ENCODE measurements around the gene UXT.
"Not testable (repeated sequence)": the region's sequence is repeated elsewhere in the genome, so short reads cannot be mapped to it uniquely, and the experiment has no call there.

UXT gene

DNA sequence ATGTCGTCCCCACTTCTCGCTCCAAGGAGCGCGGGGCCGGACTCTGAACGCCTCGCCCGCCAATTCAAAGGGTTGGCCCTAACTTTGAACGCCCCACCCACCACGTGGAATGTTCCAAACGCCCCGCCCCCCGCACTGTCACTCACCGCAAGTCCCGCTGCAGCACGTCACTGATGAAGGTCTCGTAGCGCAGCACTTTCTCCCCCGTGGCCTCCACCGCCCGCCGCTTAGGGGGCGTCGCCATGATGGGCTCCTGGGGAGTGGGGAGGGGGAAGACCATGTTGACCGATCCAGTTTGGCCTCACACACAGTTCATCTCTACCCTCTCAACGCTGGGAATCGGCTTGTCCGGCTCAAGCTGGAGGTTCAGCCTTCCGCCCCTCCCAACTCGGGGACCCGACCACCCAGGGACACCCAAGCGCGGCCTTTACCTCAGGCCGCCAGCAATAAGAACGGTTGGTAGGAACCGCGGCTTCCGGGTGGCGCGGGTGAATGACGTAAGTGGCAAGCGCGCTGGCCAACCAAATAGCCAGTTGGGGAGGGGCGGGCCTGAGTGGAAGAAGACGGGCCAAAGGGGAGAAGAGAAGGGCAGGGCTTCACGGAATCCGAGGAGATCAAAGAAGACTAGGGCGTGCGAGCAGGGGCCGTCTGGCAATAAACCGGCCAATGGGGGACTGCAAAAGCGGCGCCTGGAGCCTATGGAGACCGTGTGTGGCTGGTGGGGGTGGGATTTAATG, at the start of gene UXT:
Gene UXT (minus strand): TSS at position 497 of the 737 bp plus-strand sequence. CDS start 253 bp downstream, at position 244.
- peak; percentile 61 to 65 for DNase-seq

DNA sequence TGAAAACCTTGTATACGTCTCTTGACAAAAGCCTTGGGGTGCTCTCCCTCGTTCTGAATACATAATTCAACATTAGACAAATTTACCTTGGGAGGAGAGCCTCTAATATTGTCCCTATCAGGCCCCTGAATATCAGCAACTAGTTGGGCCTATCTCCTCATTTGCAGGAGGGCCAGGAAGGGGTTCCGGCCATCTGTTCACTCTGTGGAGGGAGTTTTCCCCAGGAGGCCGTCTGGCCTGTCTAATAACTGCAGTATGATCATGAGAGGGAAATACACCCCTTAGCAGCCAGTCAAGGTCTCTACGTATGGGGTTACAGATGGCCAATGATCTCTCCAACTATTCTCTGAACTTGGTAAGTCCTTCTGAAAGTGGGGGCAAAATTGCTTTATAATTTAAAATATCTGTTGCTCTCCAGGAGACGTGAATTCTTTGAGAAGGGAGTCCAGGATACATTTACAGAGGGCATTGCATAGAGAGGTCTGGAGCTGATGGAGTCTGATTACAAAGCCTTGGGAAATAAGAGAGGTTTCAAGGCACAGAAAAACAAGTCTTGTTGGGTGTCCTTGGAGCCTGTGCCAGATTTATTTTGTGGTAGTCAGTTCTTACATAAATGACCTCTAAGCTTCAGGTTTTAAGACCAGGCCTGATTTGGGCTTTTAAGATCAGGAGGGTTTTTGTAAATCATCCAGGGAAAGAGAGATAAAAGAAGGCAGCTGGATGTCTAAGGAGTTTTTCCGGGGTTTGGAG, 48.2 kb upstream of the UXT start:
- no peak for DNase-seq

DNA sequence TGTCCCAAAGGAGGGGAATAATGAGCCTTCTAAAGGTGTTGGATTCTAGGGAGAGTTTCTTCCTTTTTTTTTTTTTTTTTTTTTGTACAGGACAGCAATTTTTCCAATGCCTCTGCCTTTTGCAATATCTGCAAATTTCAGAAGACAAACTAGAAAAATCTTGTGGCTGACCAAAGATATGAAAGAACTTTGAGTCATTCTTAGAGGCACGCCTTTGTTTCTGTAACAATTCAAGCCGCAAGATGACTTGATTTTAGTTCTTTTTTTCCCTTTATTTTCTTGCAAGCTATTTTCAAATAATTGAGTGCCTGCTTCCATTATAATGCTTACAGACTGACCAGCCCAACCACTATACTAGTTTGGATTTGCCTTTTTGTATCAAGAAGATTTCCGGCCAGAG, 47.6 kb upstream of the UXT start:
- DNase-seq: no peak

DNA sequence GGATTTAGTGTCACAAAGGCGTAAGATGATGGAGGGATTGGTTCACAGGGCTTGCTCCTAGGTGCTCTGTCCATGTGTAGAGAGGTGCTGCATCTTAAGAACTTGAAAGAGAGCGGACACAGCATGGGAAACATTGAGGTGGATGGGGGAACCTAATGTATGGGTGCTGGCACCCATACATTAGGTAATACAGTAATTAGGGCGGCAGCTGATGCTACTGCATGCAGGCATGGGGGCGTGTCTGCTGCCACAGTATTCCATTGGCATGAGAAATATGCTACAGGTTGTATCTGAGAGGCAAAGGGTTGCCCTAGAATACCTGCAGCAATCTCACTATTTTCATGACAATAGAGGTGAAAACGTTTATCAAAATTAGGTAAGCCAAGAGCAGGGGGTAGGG, 45.8 kb upstream of the UXT start:
- no peak for DNase-seq

DNA sequence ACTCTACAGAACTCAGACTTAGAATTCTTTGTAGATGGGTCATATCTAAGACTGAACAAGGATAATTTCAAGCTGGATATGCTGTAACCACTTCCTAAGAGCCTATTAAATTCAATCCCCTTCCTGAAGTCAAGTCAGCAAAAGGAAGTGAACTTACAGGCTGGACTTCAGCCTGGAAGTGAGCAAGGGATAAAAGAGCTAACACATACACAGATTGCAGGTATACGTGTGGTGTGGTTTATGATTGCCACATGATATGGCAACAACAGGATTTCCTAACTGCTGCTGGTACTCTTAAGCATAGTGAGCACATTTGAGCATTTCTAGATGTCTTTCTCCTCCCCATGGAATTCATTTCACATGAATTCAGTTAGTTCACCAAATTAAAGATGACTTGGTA, 38.2 kb upstream of the UXT start:
- DNase-seq: no peak

- no peak for DNase-seq
Measured at GRCh38 chrX:47690175-47690574, 31.2 kb upstream of the UXT start.

- DNase-seq: no peak
Measured at GRCh38 chrX:47687263-47687662, 28.3 kb upstream of the UXT start.

DNA sequence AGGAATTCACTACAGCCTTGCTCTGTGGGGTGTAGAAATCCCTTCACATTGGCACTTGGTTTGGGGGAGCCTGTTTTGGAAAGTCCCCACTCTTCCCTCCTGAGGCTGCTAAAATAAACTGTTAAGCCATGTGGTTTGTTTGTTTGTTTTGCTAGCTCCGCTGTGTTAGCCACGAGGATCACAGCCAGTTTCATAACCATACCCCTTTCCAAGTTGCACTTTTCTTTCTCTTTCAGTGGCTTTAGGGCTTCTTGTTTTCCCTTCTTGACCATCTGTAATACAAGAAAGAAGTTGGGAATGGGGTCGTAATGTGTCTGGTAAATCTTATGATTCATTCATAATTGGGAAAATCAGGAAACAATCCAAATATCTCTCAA, 24.8 kb upstream of the UXT start:
- no peak for DNase-seq

DNA sequence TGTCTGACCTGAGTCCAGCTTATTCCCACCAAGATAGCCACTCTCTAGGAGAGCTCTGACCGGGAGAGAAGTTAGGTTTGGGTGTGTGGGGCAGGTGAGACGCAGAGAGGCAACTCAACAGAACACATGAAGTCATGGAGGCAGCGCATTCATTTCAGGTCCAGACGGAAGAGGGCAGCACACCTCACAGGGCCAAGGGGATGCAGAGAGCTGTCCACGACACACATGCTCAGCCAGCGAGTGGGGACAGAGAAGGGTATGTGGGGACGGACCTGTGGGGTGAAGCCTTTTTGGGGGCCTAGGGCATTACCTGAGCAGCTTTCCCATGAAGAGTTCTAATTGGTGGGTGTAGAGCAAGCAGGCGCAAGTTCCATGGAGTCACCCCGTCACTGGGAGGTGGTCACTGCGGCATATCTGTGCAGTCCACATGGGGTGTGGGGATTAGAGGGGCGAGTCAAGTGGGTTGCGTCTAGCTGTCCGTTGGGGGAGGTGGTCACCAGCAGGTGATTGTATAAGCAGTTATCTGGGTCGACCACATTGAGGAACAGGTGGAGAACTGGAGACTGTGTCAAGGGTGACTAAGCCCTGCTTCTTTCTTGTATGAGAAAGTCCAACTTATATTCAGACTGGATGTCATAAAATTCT, 24.3 kb upstream of the UXT start:
- DNase-seq: no peak

DNA sequence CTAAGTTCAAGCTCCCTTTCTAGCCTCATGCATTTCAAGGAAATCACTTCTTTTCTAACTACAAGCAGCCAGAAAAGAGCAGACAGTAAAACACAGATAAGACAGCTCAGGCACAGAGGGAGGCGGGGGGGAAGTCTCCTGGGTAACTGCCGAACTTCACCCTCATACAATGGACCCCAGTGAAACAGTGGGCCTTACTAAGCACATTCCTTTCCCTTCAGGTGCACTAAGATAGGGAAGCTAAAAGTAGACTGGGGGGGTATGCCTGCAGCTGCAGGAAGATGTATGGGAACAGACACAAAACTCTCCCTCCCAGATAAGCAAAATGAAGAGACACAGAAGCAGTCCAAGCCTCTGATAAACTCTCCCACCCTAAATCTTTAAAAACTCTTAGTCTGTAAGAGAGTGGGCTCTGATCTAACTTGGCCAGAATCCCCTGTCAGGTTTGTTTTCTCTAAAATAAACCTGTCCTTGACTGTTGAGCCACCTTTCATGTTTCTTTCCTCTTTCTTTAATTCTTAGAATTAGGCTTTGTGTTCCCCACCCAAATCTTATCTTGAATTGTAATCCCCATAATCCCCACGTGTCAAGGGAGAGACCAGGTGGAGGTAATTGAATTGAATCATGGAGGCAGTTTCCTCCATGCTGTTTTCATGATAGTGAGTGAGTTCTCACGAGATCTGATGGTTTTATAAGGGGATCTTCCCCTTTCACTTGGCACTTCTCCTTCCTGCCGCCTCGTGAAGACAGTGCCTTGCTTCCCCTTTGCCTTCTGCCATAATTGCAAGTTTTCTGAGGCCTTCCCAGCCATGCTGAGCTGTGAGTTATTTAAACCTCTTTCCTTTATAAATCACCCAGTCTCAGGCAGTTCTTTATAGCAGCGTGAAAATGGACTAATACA, 17.2 kb upstream of the UXT start:
- DNase-seq: not testable (repeated sequence)

DNA sequence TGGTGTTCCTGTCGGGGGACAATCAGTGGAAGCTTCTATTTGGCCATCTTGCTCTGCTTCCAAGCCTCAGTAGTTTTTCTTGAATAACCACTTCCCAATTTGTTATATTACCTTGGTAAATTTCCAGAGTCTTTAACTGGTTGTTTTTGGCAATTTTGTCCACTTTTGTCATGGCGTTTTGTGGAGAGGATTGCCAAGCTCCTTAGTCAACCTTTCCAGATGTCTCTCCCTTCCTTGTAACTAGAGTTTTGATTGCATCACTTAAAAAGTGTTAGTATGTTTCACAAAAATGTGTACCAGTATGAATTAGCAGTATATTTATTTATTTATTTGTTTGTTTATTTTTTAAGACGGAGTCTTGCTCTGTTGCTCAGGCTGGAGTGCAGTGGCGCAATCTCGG, 15.8 kb upstream of the UXT start:
- DNase-seq: no peak

- DNase-seq: not testable (repeated sequence)
Measured at GRCh38 chrX:47665797-47666196, 6.8 kb upstream of the UXT start.

DNA sequence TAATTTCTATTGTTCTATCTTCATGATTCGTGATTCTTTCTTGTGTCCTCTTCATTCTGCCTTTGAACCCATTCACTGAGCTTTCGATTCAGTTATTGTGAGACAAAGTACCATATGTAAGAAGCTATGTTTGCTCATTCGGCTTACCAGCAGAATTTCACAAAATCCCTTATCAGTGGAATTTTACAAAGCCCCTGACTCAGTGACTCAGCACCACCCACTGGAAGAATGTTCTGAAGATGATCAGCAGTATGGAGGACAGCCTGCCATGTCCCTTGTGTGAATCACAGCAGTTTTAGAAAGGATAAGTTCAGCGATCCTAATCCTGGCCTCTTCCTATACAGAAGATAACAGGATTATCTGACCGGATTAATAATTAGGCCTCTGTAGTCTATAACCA, 5.8 kb upstream of the UXT start:
- DNase-seq: no peak

- no peak for DNase-seq
Measured at GRCh38 chrX:47662144-47662657, 3.2 kb upstream of the UXT start.

GRCh38 chrX:47661539-47661938, 2.6 kb upstream of the UXT start:
- DNase-seq: no peak

DNA sequence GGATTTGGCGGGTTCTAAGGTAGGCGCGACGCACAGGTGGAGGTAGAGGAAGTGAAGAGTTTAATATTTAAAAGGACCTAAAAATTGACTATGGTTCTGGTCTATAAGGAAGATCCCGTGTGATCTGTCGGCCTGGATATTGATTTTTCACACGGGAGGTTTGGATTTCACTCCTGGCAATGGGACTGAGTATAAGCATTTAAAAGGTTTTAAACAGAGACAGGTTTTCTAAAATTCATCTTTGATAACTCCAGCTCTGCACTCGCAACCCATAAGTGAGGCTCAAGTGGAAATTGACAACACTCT, 394 bp upstream of the UXT start:
- DNase-seq: no peak

DNA sequence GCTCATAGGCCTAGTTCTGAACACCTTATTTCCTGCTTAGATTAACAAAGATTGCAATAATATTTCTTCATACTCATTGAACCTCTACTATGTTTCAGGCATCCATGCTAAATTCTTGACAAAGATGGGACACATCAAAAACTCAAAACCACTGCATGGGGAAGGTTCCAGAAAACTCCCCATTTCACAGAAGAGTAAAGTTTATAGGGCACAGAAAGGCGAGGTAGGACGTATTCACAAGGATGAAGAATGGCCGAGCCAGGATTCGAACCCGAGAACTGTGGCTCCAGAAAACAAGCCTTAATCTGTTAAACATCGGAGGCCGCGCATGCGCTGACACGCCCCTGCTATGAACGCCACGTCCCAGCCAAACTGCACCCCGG, 688 bp downstream of the UXT start:
- no peak for DNase-seq

DNA sequence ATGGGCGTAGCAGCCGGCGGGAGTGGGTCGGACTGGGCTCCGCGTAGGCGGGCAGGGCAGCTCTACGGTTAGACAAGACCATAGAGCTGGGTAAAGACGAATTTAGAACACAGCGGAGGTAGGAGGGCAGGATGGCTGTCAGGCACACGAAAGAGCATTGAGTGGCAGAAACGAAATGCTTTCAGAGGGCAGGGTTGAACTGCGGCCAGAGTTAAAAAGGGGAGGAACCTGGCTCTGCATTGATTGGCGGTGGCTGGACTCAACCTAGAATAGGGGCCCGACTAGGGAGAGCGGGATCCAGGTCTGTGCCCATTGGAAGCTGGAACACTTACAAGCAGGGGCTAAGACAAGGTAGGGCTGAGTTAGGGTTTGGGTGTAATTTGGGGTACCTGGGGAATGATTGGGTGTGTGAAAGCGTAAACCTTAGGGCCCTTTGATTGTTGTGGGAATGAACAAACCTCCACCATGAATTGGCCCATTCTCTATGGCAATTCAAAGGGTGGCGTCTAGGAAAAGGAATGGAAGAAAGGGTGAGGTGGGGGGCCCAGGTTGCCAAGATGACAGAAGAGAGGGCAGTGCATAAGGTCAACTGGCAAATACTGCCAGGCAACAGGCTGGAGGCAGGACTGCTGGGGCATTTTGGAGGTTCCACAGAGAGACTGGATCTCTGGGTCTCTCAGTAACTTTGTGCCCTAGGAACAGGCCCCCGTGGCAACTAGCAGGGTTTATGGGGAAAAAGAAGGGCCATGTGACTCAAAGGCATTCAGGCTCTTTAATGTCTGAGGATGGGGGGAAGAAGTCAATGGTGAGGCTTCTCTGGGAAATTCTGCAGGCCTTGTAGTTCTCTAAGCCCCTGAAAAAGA, 7.7 kb downstream of the UXT start:
- no peak for DNase-seq

GRCh38 chrX:47650164-47651042, 8.6 kb downstream of the UXT start, which contains the start of gene ELK1:
Gene ELK1 (minus strand): TSS chrX:47650563. CDS start chrX:47641441, 9,122 bp downstream.
- peak; percentile 76 to 79 for DNase-seq

DNA sequence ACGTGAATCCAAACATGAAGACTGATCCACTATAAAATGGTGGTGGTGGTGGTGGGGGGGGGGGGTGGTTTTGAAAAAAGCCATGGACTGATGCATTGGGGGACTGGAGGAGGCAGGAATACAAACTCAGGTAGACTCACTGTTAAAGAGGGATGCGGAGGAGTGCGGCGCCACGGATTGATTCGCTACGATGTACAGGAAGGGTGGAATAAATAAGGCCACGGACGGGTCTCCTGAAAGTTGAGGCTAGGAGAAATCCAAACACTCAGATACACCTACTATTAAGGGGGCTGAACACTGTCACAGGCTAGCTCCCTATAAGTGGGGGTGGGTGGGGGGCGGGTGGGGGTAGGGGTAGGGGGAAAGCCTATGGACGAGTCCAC, 9.2 kb downstream of the UXT start:
- no peak for DNase-seq

GRCh38 chrX:47649271-47649670, 9.7 kb downstream of the UXT start:
- DNase-seq: no peak
